D721Med (cell line): ENCODE data around the gene BCL6B.

Source experiments
- DNase-seq: peaks from one replicate; pipeline ENCODE4 v3.0.0; 2011; ENCODE audit warnings: low spot score; ENCODE audit not compliant: insufficient read length
- FAIRE-seq: peaks from 2 replicates; lab custom pipeline; 2011; peaks lifted over from hg19 to GRCh38; lab: Jason Lieb, UNC
- TF ChIP-seq, protein P1 (sequence below): IDR thresholded peaks from 2 replicates; pipeline ENCODE4 v1.5.1; 2012; ENCODE audit warnings: mild to moderate bottlenecking, control low read depth; ENCODE audit not compliant: insufficient read depth; ENCODE audit errors: missing control alignments

Gene BCL6B

DNA sequence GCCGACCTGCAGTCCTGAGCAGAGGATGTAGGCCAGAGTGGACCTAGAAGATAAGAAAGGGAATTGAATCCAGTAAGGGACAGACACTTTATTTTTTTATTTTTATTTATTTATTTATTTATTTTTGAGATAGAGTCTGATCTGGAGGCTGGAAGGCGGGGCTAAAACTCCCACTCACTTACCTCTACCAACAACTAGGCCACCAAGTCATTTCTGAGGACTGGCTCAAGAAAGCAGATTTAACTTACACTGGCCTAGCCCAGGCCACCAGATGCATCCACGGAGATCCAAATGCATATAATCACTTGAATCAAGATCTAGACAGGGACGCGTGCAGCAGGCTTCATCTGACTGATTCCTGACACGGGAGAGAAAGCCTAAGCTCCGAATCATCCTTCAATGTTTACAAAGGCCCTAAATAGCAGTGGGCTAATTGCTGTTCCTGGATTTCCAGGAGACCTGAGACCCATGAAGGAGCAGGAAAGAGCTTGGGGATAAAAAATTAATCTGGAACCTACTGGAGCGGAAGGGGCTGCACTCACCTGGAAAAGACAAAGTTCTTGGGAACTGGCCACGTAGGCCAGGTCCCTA lies 28.1 kb upstream of the BCL6B start:
- TF ChIP-seq, protein P1, sequence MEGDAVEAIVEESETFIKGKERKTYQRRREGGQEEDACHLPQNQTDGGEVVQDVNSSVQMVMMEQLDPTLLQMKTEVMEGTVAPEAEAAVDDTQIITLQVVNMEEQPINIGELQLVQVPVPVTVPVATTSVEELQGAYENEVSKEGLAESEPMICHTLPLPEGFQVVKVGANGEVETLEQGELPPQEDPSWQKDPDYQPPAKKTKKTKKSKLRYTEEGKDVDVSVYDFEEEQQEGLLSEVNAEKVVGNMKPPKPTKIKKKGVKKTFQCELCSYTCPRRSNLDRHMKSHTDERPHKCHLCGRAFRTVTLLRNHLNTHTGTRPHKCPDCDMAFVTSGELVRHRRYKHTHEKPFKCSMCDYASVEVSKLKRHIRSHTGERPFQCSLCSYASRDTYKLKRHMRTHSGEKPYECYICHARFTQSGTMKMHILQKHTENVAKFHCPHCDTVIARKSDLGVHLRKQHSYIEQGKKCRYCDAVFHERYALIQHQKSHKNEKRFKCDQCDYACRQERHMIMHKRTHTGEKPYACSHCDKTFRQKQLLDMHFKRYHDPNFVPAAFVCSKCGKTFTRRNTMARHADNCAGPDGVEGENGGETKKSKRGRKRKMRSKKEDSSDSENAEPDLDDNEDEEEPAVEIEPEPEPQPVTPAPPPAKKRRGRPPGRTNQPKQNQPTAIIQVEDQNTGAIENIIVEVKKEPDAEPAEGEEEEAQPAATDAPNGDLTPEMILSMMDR, result no peak
- FAIRE-seq (no peak), DNase-seq (no peak)

GRCh38 chr17:6995500-6996255 lies 27.2 kb upstream of the BCL6B start, which contains the start of gene ALOX12:
Gene ALOX12, plus strand, starts transcription at chr17:6996049. Its CDS starts 69 bp downstream, at chr17:6996118.
- TF ChIP-seq, protein P1, result no peak
- FAIRE-seq, result no peak
- DNase-seq, result no peak

DNA sequence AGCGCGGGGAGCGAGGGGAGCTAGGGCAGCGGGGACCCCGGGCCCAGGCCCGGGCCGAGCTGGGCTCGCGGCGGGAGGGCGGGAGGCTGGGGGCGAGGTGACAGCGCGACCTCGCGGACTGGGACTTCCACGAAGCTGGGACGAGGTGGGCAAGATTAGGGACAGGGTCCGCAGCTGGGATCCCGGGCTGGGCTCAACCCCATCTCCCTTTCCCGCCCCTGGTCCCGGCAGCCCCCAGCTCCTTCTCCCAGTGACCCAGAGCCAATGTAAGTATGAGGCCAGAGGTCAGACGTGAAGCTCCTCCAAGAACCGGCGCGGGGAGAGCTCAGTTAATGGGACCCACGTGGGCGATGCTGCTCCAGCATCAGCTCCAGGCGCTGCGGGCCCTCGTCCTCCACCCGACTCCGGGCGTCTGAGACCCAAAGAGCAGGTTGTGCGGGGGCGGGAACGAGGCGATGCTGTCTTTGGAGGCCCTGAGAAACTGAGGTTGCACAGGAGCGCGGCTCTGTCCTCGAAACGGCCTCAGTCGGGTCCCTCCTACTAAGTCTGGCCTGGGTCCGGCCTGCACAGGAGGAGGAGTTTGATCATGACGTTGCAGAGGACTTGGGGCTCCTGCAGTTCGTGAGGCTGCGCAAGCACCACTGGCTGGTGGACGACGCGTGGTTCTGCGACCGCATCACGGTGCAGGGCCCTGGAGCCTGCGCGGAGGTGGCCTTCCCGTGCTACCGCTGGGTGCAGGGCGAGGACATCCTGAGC lies 26.4 kb upstream of the BCL6B start:
- FAIRE-seq, result no peak
- TF ChIP-seq, protein P1, result no peak
- DNase-seq, result no peak

DNA sequence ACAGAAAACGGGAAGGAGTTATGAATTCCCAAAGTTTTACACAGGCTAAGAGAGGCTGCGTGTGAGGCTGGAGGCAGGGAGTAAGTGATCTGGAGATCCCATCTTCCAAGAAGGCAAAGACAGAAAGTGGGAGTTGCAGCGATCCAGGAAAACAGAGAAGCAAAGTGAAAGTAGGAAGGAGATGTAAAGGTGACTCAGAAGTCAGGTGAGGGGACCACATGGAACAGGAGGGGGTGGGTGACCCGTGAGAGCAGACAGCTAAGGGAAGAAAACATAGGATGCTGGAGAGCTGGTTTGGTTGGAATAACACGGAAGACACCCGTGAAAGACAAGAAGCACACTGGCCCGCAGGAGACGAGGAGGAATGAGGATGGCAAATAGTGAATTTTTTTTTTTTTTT lies 25.7 kb upstream of the BCL6B start:
- TF ChIP-seq, protein P1, result no peak
- FAIRE-seq (no peak), DNase-seq (no peak)

- DNase-seq (no peak), FAIRE-seq (no peak)
- TF ChIP-seq, protein P1, result no peak
Observed at GRCh38 chr17:6998855-6999508, 23.9 kb upstream of the BCL6B start.

DNA sequence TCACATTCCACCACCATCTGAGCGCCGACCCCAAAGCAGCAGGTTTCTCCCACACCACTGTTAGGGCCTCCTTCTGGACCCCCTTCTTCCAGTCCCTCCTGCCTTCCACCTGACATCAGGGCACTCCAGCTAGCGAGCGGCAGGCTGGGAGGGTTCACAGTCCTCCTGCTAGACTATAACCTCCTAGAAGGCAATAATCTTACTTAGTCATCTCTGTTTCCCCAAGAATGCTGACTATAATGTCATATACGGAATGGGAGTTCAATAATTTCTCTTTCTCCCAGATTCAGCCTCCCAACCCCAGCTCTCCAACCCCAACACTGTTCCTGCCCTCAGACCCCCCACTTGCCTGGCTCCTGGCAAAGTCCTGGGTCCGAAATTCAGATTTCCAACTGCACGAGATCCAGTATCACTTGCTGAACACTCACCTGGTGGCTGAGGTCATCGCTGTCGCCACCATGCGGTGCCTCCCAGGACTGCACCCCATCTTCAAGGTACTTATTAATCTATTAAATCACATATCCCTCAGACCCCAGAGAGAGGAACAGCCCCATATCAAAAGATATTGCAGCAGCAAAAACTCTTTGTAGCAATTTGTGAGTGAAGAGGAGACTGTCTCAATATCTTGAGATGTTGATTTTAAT lies 21.4 kb upstream of the BCL6B start:
- DNase-seq (no peak), FAIRE-seq (no peak)
- TF ChIP-seq, protein P1, result peak; percentile 10
